ELR (cell line): ENCODE results near the gene PAAF1.

Experiments
- DNase-seq: peaks from one replicate; pipeline ENCODE4 v3.0.0-alpha.2; 2015; ENCODE audit warnings: low read depth

Gene PAAF1

GRCh38 chr11:73945396-73945795 lies 68.6 kb downstream of the PAAF1 start:
- DNase-seq: no peak

DNA sequence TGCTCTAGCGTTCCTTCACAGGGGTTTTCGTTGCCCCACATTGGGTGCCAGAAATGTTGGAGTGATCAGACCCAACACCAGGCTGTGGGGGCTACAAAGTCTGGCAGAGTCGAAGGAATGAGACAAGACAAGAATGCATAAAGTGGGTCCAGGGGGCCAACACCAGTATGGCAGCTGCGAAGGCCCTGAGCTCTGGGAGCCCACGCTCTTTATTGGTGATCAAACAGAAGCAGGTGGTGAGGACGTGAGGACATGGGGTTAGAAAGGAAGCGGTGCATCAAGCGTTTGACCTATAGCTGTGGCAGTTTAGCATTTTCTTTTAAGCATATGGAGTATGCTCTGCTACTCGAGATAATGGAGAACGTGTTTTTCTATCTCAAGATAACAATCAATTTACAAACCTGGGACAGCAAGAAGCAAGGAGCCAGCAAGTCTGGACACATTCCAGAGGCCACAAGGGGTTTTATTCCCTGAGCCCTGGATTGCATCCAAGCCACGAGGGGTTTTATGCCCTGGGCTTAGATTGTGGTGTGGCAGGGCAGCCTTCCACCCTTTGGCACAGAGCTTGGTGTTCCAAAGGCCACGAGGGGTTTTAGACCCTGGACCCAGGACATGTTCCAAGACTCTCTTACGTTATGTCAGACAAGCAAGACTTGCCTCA lies 70.1 kb downstream of the PAAF1 start:
- no peak for DNase-seq

DNA sequence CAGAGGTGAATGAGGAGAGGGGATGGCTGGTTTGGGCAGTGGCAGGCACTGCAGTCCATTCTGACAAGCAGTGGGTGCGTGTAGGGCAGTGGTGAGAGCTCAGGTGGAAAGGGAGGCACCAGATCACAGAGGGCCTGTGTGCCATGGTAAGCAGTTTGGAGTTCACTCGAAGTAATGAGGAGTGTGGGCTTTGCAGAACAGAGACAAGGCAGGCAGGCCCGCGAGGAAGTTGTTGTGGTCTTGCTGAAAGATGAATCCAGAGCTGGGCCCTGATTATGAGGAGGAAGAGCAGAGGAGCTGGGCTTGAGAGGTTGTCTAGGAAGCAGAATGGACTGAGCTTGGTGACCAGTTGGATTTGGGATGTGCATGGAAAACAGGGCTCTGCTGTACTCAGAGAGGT lies 72.4 kb downstream of the PAAF1 start:
- no peak for DNase-seq

GRCh38 chr11:73949912-73950311 lies 73.1 kb downstream of the PAAF1 start:
- no peak for DNase-seq

DNA sequence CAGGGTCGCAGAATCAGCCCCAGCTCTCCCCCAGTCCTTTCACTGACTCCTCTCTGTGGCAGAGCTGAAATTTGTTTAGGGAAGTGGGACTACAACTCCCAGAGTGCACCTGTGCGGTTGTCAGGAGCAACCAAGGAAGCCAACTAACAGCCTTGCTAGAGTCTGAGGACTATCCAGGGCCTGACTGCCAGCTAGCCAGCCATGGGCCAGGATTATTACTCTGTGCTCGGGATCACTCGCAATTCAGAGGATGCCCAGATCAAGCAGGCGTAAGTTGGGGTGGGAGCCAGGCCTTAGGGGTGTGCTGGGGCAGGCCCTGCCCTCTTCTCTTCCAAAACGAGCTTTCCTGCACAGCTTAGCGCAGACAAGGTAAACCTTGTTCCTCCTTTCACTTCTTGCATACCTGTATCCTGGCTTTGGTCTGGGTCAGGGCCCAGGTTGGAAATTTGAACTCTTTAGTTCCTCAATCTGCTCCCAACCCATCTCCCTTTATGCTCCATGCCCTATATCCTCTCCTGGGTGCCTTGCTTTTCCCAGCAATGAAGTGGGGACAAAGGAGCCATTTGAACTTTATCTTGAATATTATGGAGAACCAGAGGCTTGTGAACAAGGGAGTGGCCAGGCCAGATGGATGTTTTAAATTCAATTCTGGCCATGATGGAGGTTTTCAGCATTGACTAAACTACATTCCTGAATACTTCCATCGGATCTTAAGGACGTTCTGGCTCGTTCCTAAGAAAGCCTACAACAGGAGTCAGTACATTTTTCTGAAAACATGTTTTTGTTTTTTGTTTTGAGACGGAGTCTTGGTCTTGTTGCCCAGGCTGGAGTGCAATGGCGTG lies 74.3 kb downstream of the PAAF1 start, which contains the start of gene DNAJB13:
DNAJB13 (plus strand) TSS at position 158 of the 842 bp plus-strand sequence; CDS start at position 202, 44 bp downstream.
- DNase-seq: peak; percentile 63

GRCh38 chr11:73951797-73952196 lies 75.0 kb downstream of the PAAF1 start:
- DNase-seq: no peak

GRCh38 chr11:73956876-73957653 lies 80.3 kb downstream of the PAAF1 start:
- DNase-seq: no peak

DNA sequence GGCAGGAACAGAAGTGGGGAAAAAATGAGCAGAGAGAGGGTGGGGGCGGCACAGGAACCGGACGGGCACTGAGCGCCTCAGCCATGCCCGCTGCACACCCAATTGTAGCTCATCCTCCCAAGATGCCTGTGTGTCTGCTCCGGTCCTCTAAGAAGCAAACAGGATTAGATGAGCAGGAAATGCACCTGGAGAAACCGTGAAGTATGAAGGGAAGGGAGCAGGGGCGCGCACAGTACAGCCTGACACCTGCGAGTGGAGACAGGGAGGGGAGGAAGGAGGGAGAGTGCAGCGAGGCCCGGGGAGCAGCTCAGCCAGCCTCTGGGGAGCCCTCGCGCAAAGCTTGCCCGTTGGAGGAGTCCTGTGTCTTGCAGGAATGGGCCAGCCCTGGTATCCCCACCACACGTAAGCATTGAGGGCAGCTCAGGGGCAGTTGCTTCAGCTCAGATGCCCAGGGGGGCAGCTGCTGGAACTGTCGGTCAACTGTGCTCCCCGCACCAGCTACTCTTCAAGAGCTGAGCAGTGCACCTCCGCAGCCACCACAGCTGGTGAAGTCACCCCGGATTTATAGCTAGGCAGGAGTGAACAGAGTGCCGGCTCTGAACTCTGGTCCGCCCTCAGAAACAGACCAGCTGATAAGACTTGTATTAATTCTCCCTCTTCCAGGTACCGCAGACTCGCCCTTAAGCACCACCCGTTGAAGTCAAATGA lies 81.0 kb downstream of the PAAF1 start:
- no peak for DNase-seq

DNA sequence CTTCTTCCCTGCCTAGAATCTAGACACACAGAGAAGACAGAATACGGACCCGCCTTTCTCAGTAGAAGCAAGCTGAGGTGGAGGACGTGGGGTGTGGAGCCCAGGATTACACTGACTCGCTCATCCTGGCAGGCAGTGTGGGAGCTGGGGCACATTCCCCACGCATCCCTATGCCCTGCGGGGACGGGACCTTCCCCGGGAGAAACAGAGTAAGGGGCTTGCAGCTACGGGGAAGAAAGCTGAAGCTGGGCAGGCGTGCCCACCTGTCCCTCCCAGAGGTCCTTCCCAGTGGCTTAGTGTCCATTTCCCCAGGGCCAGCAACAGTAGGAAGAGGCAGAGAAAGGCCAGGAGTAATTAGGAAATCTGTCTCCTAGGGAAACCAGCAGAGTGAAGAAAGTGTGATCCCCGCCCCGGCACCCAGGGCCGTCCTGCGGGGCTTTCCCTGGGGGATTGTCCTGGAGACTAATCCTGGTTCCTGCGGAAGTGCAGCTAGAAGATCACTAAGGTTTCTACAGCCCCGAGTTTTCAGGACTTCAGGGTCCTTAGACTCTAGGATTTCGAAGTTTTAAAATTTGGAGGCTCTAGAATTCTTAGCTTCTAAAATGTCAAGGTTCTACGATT lies 81.8 kb downstream of the PAAF1 start:
- no peak for DNase-seq

GRCh38 chr11:73961321-73961720 lies 84.5 kb downstream of the PAAF1 start:
- DNase-seq: peak; percentile 30

DNA sequence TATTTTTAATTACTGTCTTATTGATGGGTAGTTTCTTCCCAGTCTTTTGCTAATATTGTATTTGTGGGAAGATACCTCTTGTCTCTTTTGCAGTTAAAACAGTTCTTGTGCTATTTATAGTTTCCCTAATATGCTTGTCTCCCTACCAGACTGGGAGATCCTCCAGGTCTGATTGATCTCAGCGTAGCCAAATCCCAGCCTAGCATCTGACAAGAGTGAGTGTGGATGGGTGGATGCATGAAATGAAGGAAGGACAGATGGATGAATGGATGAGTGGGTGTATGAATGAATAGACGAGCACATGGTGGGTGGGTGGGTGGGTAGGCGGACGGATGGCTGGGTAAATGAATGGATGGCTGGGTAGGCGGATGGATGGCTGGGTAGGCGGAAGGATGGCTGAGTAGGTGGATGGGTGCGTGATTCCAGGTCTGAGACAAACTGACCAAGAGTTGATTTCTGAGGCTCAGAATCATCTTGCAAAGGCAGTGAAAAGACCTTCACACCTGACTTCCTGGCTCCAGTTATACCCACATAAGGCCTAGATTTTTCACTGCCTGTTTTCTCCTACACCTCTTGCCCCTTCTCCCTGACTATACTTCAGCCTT lies 85.4 kb downstream of the PAAF1 start:
- DNase-seq: no peak

GRCh38 chr11:73963861-73964260 lies 87.1 kb downstream of the PAAF1 start:
- no peak for DNase-seq

DNA sequence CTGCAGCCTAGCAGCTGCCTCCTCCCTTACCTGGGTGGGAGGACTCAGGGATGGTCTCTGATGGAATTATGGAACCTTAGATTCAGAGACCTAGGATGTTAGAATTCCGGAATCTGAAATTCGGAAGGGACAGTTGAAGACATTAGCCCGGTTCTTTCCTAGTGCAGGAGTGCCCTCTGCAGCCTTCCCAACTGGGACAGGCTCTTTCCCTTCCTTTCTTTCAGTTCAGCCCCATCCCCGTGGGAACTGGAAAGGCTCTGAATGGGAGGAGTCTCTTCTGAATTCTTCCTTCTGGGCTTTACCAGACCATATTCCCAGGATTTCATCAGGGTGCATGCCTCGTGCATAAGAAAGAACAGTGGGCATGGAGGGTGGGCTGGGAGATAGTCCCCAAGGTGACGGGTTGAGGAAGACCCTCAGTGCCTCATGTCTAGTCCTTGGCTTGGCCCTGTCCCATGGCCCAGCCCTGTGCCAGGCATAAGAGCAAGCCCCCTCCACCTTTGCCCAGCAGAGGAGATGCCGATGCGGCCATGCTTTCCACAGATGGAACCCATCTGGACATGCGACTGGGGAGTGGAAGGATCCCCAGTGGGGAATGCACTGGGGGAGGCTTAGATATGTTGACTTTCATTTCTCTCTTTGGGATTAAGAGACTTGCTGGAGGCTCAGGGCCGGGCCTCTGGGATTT lies 88.4 kb downstream of the PAAF1 start:
- peak; percentile 23 for DNase-seq

DNA sequence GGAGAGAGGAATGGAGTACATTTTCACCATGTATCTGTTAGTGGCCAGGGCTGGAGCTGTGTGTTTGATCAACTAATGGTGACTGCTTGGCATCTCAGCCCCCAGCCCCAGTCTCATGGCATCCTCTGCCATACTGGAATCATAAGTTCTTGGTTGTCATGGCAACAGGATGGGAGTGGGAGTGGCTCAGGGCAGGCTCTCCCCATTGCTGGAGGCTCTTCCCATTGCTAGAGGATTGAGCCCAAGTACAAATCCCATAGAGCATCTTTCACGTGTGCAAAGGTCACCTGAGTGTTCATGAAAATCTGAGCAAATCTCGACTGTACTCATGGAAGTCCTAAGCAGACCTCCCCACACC lies 88.9 kb downstream of the PAAF1 start:
- peak; percentile 16 for DNase-seq

- no peak for DNase-seq
Observed at GRCh38 chr11:73968356-73968966, 91.7 kb downstream of the PAAF1 start.

- no peak for DNase-seq
Observed at GRCh38 chr11:73969091-73969490, 92.3 kb downstream of the PAAF1 start.

GRCh38 chr11:73969991-73970800 lies 93.4 kb downstream of the PAAF1 start:
- no peak for DNase-seq

- no peak for DNase-seq
Observed at GRCh38 chr11:73971175-73971719, 94.4 kb downstream of the PAAF1 start.

DNA sequence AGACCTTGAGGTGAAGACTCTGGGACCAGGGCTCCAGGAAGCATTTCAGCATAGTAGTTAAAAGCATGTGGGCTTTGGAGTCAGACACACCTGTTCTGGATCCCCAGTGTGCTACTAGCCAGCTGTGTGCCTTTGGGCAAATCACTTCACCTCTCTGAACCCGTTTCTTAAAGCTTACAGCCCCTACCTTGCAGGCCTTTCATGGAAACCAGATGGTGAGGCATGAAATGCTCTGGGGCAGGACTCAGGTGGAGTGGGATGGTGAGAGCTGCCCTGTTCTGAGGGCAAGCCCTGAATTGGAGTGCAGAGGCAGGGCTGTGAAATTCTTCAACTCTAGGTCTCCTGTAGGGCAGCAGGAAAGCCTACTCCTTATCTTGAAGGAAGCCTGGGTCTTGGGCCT lies 95.4 kb downstream of the PAAF1 start:
- no peak for DNase-seq
